NCI-H82 treated with DMSO at 0.1 percent for 48 hours (cell line): ENCODE data around the gene ZMYND8.
"Not testable (repeated sequence)": the region's sequence is repeated elsewhere in the genome, so short reads cannot be mapped to it uniquely, and the experiment has no call there.

Experiments
- DNase-seq: peaks from one replicate; lab custom pipeline; 2025; ENCODE audit not compliant: unreplicated experiment; lab: John Stamatoyannopoulos, UW

The ZMYND8 gene

GRCh38 chr20:47373206-47373733, 16.8 kb upstream of the ZMYND8 start:
- no peak for DNase-seq

GRCh38 chr20:47370850-47371782, 14.6 kb upstream of the ZMYND8 start:
- DNase-seq = no peak

- no peak for DNase-seq
Measured at GRCh38 chr20:47370214-47370613, 13.7 kb upstream of the ZMYND8 start.

- DNase-seq = no peak
Measured at GRCh38 chr20:47368301-47368700, 11.8 kb upstream of the ZMYND8 start.

GRCh38 chr20:47366301-47366700, 9.8 kb upstream of the ZMYND8 start:
- not testable (repeated sequence) for DNase-seq

- DNase-seq = no peak
Measured at GRCh38 chr20:47365023-47365764, 8.7 kb upstream of the ZMYND8 start.

GRCh38 chr20:47362361-47363219, 6.1 kb upstream of the ZMYND8 start:
- DNase-seq = no peak

GRCh38 chr20:47361057-47361915, 4.8 kb upstream of the ZMYND8 start:
- DNase-seq = no peak

- DNase-seq = peak; percentile 83
Measured at GRCh38 chr20:47360297-47361056, 4.0 kb upstream of the ZMYND8 start.

GRCh38 chr20:47359530-47360296, 3.2 kb upstream of the ZMYND8 start:
- DNase-seq = no peak

GRCh38 chr20:47358672-47359529, 2.4 kb upstream of the ZMYND8 start:
- peak; percentile 89 for DNase-seq

GRCh38 chr20:47358039-47358671, 1.7 kb upstream of the ZMYND8 start:
- no peak for DNase-seq

- DNase-seq = peak; percentile 79
Measured at GRCh38 chr20:47357296-47358038, 968 bp upstream of the ZMYND8 start.

- DNase-seq = no peak
Measured at GRCh38 chr20:47356220-47356525, 326 bp downstream of the ZMYND8 start.

- no peak for DNase-seq
Measured at GRCh38 chr20:47355489-47356219, 845 bp downstream of the ZMYND8 start.
